HCT116 (cell line): ENCODE data around the gene OTUD3.

Experiments
- ATF3 ChIP-seq: IDR thresholded peaks from 2 replicates; pipeline ENCODE4 v1.6.1; 2012
- CTCF ChIP-seq, 3 experiments: fragments of 200-600 bp in 1 of 3; sonication (generic) in 1 of 3; IDR thresholded peaks in 2 of 3; conservative IDR thresholded peaks in 1 of 3; 2 replicates each; pipeline ENCODE4 v1.5.1; 2012 to 2017; ENCODE audit warnings: low read depth in 2 of 3, low read length in 2 of 3, antibody characterized with exemption in 1 of 3, borderline replicate concordance in 1 of 3, control low read depth in 1 of 3, mild to moderate bottlenecking in 1 of 3, mixed read lengths in 1 of 3, mixed run types in 1 of 3, moderate library complexity in 1 of 3; ENCODE audit not compliant: insufficient read depth in 1 of 3
- EGR1 ChIP-seq: IDR thresholded peaks from 2 replicates; pipeline ENCODE4 v1.6.1; 2012; ENCODE audit warnings: low read depth
- EZH2 ChIP-seq: fragments of 200-600 bp; sonication (generic); IDR thresholded peaks from 2 replicates; pipeline ENCODE4 v1.6.1; 2017; ENCODE audit warnings: antibody characterized with exemption, mixed run types
- EZH2phosphoT487 ChIP-seq: fragments of 200-600 bp; IDR thresholded peaks from 2 replicates; pipeline ENCODE4 v1.6.1; 2018; ENCODE audit warnings: antibody characterized with exemption, borderline replicate concordance
- JUND ChIP-seq: IDR thresholded peaks from 2 replicates; pipeline ENCODE4 v1.6.1; 2012
- MAX ChIP-seq: IDR thresholded peaks from 2 replicates; pipeline ENCODE4 v1.6.1; 2012
- POLR2A ChIP-seq: IDR thresholded peaks from 2 replicates; pipeline ENCODE4 v1.7.0; 2011; ENCODE audit warnings: borderline replicate concordance; ENCODE audit not compliant: insufficient read depth, insufficient read length; ENCODE audit errors: extremely low read depth
- RAD21 ChIP-seq: IDR thresholded peaks from 2 replicates; pipeline ENCODE4 v1.6.1; 2012; ENCODE audit warnings: low read depth, mild to moderate bottlenecking
- REST ChIP-seq: IDR thresholded peaks from 2 replicates; pipeline ENCODE4 v1.6.1; 2012; ENCODE audit warnings: low read depth
- SIN3A ChIP-seq: IDR thresholded peaks from 2 replicates; pipeline ENCODE4 v1.6.1; 2012; ENCODE audit warnings: low read depth
- SP1 ChIP-seq: IDR thresholded peaks from 2 replicates; pipeline ENCODE4 v1.6.1; 2012; ENCODE audit warnings: low read depth
- TCF7L2 ChIP-seq: IDR thresholded peaks from 2 replicates; pipeline ENCODE4 v1.7.0; 2011; ENCODE audit warnings: borderline replicate concordance, inconsistent platforms; ENCODE audit not compliant: insufficient read depth, insufficient read length; ENCODE audit errors: extremely low read depth
- YY1 ChIP-seq: IDR thresholded peaks from 2 replicates; pipeline ENCODE4 v1.6.1; 2011; ENCODE audit warnings: low read length, low read depth, moderate library complexity, mild to moderate bottlenecking; ENCODE audit not compliant: insufficient replicate concordance; ENCODE audit errors: extremely low read depth

GRCh38 chr1:19878637-19878985, 3.6 kb upstream of the OTUD3 start:
- TF ChIP-seq MAX (no peak), CTCF (IDR thresholded peaks at IDR 0.05 in 2 of 3, conservative IDR thresholded peaks at IDR 0.05 in 1 of 3; ENCODE audit: borderline replicate concordance in 1 of 3, insufficient read depth in 1 of 3, low read depth in 2 of 3, low read length in 2 of 3) (no peak), SIN3A (no peak), SP1 (no peak), POLR2A (no peak), EZH2phosphoT487 (no peak), REST (no peak), TCF7L2 (no peak), YY1 (no peak), EGR1 (no peak), EZH2 (no peak), JUND (no peak), ATF3 (no peak), RAD21 (no peak)
